ENCODE measurements around the gene YAF2. TPM values are rescaled to one million over a fixed set of nuclear protein-coding genes. Genes with fewer than 3 reads are reported as not detected.

Gene YAF2
- total RNA-seq, 1 donor from 2014 or later: 19.3 TPM

- H3K4me1 ChIP-seq (ENCODE audit: control insufficient read depth in 3 of 3, insufficient read depth in 3 of 3, low read length in 3 of 3): peaks cover 0 to 3% (median 0%) of the 10 kb centered on the region in 3 donors
- no peaks in the 10 kb centered on the region for H3K9me3 ChIP-seq (ENCODE audit: control insufficient read depth in 3 of 3, low read length in 3 of 3)
- H3K9ac ChIP-seq (ENCODE audit: low read depth in 1 of 3, low read length in 3 of 3): no peak overlapping the region
- H3K36me3 ChIP-seq (ENCODE audit: control insufficient read depth in 3 of 3, insufficient read depth in 3 of 3, low read length in 3 of 3): no peaks in the 10 kb centered on the region
- no peak overlapping the region for H3K4me3 ChIP-seq (ENCODE audit: low read length in 3 of 3)
- H3K27ac ChIP-seq (ENCODE audit: low read depth, low read length): no peak overlapping the region
- no peaks in the 10 kb centered on the region for H3K27me3 ChIP-seq (ENCODE audit: control insufficient read depth in 3 of 3, insufficient read depth in 3 of 3, low read length in 3 of 3)
These were observed 113.2 kb downstream of the YAF2 start for GRCh38 chr12:42124764-42125387.

GRCh38 chr12:42119085-42119633 is 118.9 kb downstream of the YAF2 start:
- H3K9me3 ChIP-seq (ENCODE audit: control insufficient read depth in 3 of 3, low read length in 3 of 3): no peaks in the 10 kb centered on the region
- H3K4me1 ChIP-seq (ENCODE audit: control insufficient read depth in 3 of 3, insufficient read depth in 3 of 3, low read length in 3 of 3): no peaks in the 10 kb centered on the region
- no peak overlapping the region for H3K4me3 ChIP-seq (ENCODE audit: low read length in 3 of 3)
- peaks cover 0 to 10% (median 5%) of the 10 kb centered on the region in 3 donors for H3K36me3 ChIP-seq (ENCODE audit: control insufficient read depth in 3 of 3, insufficient read depth in 3 of 3, low read length in 3 of 3)
- H3K27ac ChIP-seq (ENCODE audit: low read depth, low read length): no peak overlapping the region
- H3K9ac ChIP-seq (ENCODE audit: low read depth in 1 of 3, low read length in 3 of 3): no peak overlapping the region
- H3K27me3 ChIP-seq (ENCODE audit: control insufficient read depth in 3 of 3, insufficient read depth in 3 of 3, low read length in 3 of 3): no peaks in the 10 kb centered on the region

GRCh38 chr12:42118136-42118879 is 119.7 kb downstream of the YAF2 start:
- Histone ChIP-seq H3K9me3 (ENCODE audit: control insufficient read depth in 3 of 3, low read length in 3 of 3) (no peaks in the 10 kb centered on the region), H3K36me3 (ENCODE audit: control insufficient read depth in 3 of 3, insufficient read depth in 3 of 3, low read length in 3 of 3) (peaks cover 0 to 10% (median 5%) of the 10 kb centered on the region in 3 donors), H3K4me3 (ENCODE audit: low read length in 3 of 3) (no peak overlapping the region)

GRCh38 chr12:42109031-42109430 is 129.0 kb downstream of the YAF2 start:
- H3K27me3 ChIP-seq (ENCODE audit: control insufficient read depth in 3 of 3, insufficient read depth in 3 of 3, low read length in 3 of 3): no peaks in the 10 kb centered on the region
- no peaks in the 10 kb centered on the region for H3K4me1 ChIP-seq (ENCODE audit: control insufficient read depth in 3 of 3, insufficient read depth in 3 of 3, low read length in 3 of 3)
- H3K36me3 ChIP-seq (ENCODE audit: control insufficient read depth in 3 of 3, insufficient read depth in 3 of 3, low read length in 3 of 3): peaks cover 0 to 3% (median 0%) of the 10 kb centered on the region in 3 donors
- H3K9me3 ChIP-seq (ENCODE audit: control insufficient read depth in 3 of 3, low read length in 3 of 3): no peaks in the 10 kb centered on the region
- H3K27ac ChIP-seq (ENCODE audit: low read depth, low read length): no peak overlapping the region
- H3K4me3 ChIP-seq (ENCODE audit: low read length in 3 of 3): no peak overlapping the region
- no peak overlapping the region for H3K9ac ChIP-seq (ENCODE audit: low read depth in 1 of 3, low read length in 3 of 3)

More at GRCh38 chr12:42118136-42118879, 119.7 kb downstream of the YAF2 start:
- Histone ChIP-seq H3K27me3 (ENCODE audit: control insufficient read depth in 3 of 3, insufficient read depth in 3 of 3, low read length in 3 of 3) (no peaks in the 10 kb centered on the region), H3K9ac (ENCODE audit: low read depth in 1 of 3, low read length in 3 of 3) (no peak overlapping the region), H3K27ac (ENCODE audit: low read depth, low read length) (no peak overlapping the region), H3K4me1 (ENCODE audit: control insufficient read depth in 3 of 3, insufficient read depth in 3 of 3, low read length in 3 of 3) (no peaks in the 10 kb centered on the region)

Other genes starting within 250 kb of the YAF2 start
- 11.5 TPM for gene GXYLT1, start 93.4 kb downstream of the YAF2 start, total RNA-seq
- gene ZCRB1, start 87.8 kb upstream of the YAF2 start, total RNA-seq: 6.8 TPM
- 59.0 TPM for gene PPHLN1, start 87.9 kb upstream of the YAF2 start, total RNA-seq

Measured in skeletal muscle tissue (tissue), 4 donors.